ENCODE data around the gene IL36RN.

DNA sequence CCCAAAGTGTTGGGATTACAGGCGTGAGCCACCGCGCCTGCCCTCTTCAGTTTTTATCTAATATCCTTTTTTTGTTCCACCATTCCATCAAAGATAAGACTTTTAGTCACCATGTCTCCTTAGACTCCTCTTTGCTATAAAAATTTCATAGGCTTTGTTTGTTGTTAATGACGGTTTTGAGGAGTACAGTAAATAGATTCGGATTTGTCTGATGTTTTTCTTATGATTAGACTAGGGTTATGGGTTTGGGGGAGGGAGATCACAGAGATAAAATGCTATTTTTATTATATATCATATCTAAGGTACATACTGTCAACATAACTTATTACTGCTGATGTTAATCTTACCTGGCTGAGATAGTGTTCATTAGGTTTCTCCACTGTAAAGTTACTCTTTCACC is 12.5 kb upstream of the IL36RN start:
- TF ChIP-seq, protein P1, sequence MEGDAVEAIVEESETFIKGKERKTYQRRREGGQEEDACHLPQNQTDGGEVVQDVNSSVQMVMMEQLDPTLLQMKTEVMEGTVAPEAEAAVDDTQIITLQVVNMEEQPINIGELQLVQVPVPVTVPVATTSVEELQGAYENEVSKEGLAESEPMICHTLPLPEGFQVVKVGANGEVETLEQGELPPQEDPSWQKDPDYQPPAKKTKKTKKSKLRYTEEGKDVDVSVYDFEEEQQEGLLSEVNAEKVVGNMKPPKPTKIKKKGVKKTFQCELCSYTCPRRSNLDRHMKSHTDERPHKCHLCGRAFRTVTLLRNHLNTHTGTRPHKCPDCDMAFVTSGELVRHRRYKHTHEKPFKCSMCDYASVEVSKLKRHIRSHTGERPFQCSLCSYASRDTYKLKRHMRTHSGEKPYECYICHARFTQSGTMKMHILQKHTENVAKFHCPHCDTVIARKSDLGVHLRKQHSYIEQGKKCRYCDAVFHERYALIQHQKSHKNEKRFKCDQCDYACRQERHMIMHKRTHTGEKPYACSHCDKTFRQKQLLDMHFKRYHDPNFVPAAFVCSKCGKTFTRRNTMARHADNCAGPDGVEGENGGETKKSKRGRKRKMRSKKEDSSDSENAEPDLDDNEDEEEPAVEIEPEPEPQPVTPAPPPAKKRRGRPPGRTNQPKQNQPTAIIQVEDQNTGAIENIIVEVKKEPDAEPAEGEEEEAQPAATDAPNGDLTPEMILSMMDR (IDR thresholded peaks at IDR 0.05): no peak
- no peak for TF ChIP-seq POLR2AphosphoS5 (IDR thresholded peaks at IDR 0.05)
